Measurements from ENCODE around the gene TMEM100.

TMEM100 gene

GRCh38 chr17:55760643-55761355 is 38.1 kb upstream of the TMEM100 start:
- H3K79me2 ChIP-seq (ENCODE audit: control insufficient read depth, insufficient read depth, low read length, unreplicated experiment): peaks cover 61% of the 10 kb centered on the region

GRCh38 chr17:55758171-55758570 is 35.5 kb upstream of the TMEM100 start:
- Histone ChIP-seq H3K27me3 (ENCODE audit: insufficient read depth, low read length) (no peaks in the 10 kb centered on the region), H3K4me3 (ENCODE audit: low read depth, low read length) (no peak overlapping the region), H3K27ac (ENCODE audit: low read depth, low read length) (no peak overlapping the region), H3K4me1 (ENCODE audit: control insufficient read depth, insufficient read depth, low read length, unreplicated experiment) (no peaks in the 10 kb centered on the region), H3K79me2 (ENCODE audit: control insufficient read depth, insufficient read depth, low read length, unreplicated experiment) (peaks cover 65% of the 10 kb centered on the region), H3K36me3 (ENCODE audit: insufficient read depth, low read length) (peaks cover 12% of the 10 kb centered on the region), H2AFZ (ENCODE audit: low read length, unreplicated experiment) (no peak overlapping the region)

More at GRCh38 chr17:55760643-55761355, 38.1 kb upstream of the TMEM100 start:
- Histone ChIP-seq H3K4me3 (ENCODE audit: low read depth, low read length) (no peak overlapping the region), H3K27ac (ENCODE audit: low read depth, low read length) (no peak overlapping the region), H3K4me1 (ENCODE audit: control insufficient read depth, insufficient read depth, low read length, unreplicated experiment) (no peaks in the 10 kb centered on the region), H3K27me3 (ENCODE audit: insufficient read depth, low read length) (no peaks in the 10 kb centered on the region), H3K36me3 (ENCODE audit: insufficient read depth, low read length) (no peaks in the 10 kb centered on the region), H2AFZ (ENCODE audit: low read length, unreplicated experiment) (no peak overlapping the region)

GRCh38 chr17:55757659-55758058 is 35.0 kb upstream of the TMEM100 start:
- Histone ChIP-seq H3K79me2 (ENCODE audit: control insufficient read depth, insufficient read depth, low read length, unreplicated experiment) (peaks cover 67% of the 10 kb centered on the region), H3K4me1 (ENCODE audit: control insufficient read depth, insufficient read depth, low read length, unreplicated experiment) (no peaks in the 10 kb centered on the region), H3K27ac (ENCODE audit: low read depth, low read length) (no peak overlapping the region), H3K27me3 (ENCODE audit: insufficient read depth, low read length) (no peaks in the 10 kb centered on the region), H3K4me3 (ENCODE audit: low read depth, low read length) (no peak overlapping the region), H3K36me3 (ENCODE audit: insufficient read depth, low read length) (peaks cover 12% of the 10 kb centered on the region), H2AFZ (ENCODE audit: low read length, unreplicated experiment) (no peak overlapping the region)

- Histone ChIP-seq H3K4me1 (ENCODE audit: control insufficient read depth, insufficient read depth, low read length, unreplicated experiment) (peaks cover 9% of the 10 kb centered on the region), H2AFZ (ENCODE audit: low read length, unreplicated experiment) (no peak overlapping the region), H3K36me3 (ENCODE audit: insufficient read depth, low read length) (peaks cover 12% of the 10 kb centered on the region), H3K4me3 (ENCODE audit: low read depth, low read length) (no peak overlapping the region), H3K27me3 (ENCODE audit: insufficient read depth, low read length) (no peaks in the 10 kb centered on the region), H3K79me2 (ENCODE audit: control insufficient read depth, insufficient read depth, low read length, unreplicated experiment) (peaks cover 68% of the 10 kb centered on the region), H3K27ac (ENCODE audit: low read depth, low read length) (no peak overlapping the region)
Measured at GRCh38 chr17:55756689-55757088, 34.0 kb upstream of the TMEM100 start.

- Histone ChIP-seq H3K36me3 (ENCODE audit: insufficient read depth, low read length) (peaks cover 12% of the 10 kb centered on the region), H3K4me1 (ENCODE audit: control insufficient read depth, insufficient read depth, low read length, unreplicated experiment) (peaks cover 10% of the 10 kb centered on the region), H3K4me3 (ENCODE audit: low read depth, low read length) (peak overlapping the region; percentile 82), H3K27me3 (ENCODE audit: insufficient read depth, low read length) (no peaks in the 10 kb centered on the region), H2AFZ (ENCODE audit: low read length, unreplicated experiment) (peak overlapping the region; percentile 83), H3K27ac (ENCODE audit: low read depth, low read length) (no peak overlapping the region), H3K79me2 (ENCODE audit: control insufficient read depth, insufficient read depth, low read length, unreplicated experiment) (peaks cover 46% of the 10 kb centered on the region)
Measured at GRCh38 chr17:55751720-55752250, 29.1 kb upstream of the TMEM100 start.

GRCh38 chr17:55750750-55751657 is 28.3 kb upstream of the TMEM100 start, which contains the start of gene PCTP:
TSS of gene PCTP (plus strand) at chr17:55751051. CDS start at chr17:55751104, 53 bp downstream.
- H3K4me3 ChIP-seq (ENCODE audit: low read depth, low read length): peak within 1 kb of the TSS; percentile 82
- no peaks in the 10 kb centered on the region for H3K27me3 ChIP-seq (ENCODE audit: insufficient read depth, low read length)
- H3K36me3 ChIP-seq (ENCODE audit: insufficient read depth, low read length): peaks cover 12% of the 10 kb centered on the region
- peak within 1 kb of the TSS; percentile 83 for H2AFZ ChIP-seq (ENCODE audit: low read length, unreplicated experiment)
- peak within 1 kb of the TSS; percentile 39; the same call in 1 of the 2 replicates for H3K27ac ChIP-seq (ENCODE audit: low read depth, low read length)
- H3K79me2 ChIP-seq (ENCODE audit: control insufficient read depth, insufficient read depth, low read length, unreplicated experiment): peaks cover 45% of the 10 kb centered on the region
- peaks cover 10% of the 10 kb centered on the region for H3K4me1 ChIP-seq (ENCODE audit: control insufficient read depth, insufficient read depth, low read length, unreplicated experiment)

- H3K27me3 ChIP-seq (ENCODE audit: insufficient read depth, low read length): no peaks in the 10 kb centered on the region
- H3K36me3 ChIP-seq (ENCODE audit: insufficient read depth, low read length): peaks cover 12% of the 10 kb centered on the region
- no peak overlapping the region for H2AFZ ChIP-seq (ENCODE audit: low read length, unreplicated experiment)
- H3K27ac ChIP-seq (ENCODE audit: low read depth, low read length): no peak overlapping the region
- H3K4me3 ChIP-seq (ENCODE audit: low read depth, low read length): no peak overlapping the region
- peaks cover 10% of the 10 kb centered on the region for H3K4me1 ChIP-seq (ENCODE audit: control insufficient read depth, insufficient read depth, low read length, unreplicated experiment)
- H3K79me2 ChIP-seq (ENCODE audit: control insufficient read depth, insufficient read depth, low read length, unreplicated experiment): peaks cover 36% of the 10 kb centered on the region
Measured at GRCh38 chr17:55749985-55750384, 27.3 kb upstream of the TMEM100 start.

GRCh38 chr17:55748841-55749240 is 26.2 kb upstream of the TMEM100 start:
- Histone ChIP-seq H2AFZ (ENCODE audit: low read length, unreplicated experiment) (no peak overlapping the region), H3K36me3 (ENCODE audit: insufficient read depth, low read length) (peaks cover 6% of the 10 kb centered on the region; the same call in 1 of the 2 replicates), H3K27ac (ENCODE audit: low read depth, low read length) (no peak overlapping the region), H3K4me1 (ENCODE audit: control insufficient read depth, insufficient read depth, low read length, unreplicated experiment) (peaks cover 10% of the 10 kb centered on the region), H3K79me2 (ENCODE audit: control insufficient read depth, insufficient read depth, low read length, unreplicated experiment) (peaks cover 26% of the 10 kb centered on the region), H3K4me3 (ENCODE audit: low read depth, low read length) (no peak overlapping the region), H3K27me3 (ENCODE audit: insufficient read depth, low read length) (no peaks in the 10 kb centered on the region)

GRCh38 chr17:55747209-55747608 is 24.5 kb upstream of the TMEM100 start:
- Histone ChIP-seq H3K4me1 (ENCODE audit: control insufficient read depth, insufficient read depth, low read length, unreplicated experiment) (peaks cover 11% of the 10 kb centered on the region), H2AFZ (ENCODE audit: low read length, unreplicated experiment) (no peak overlapping the region), H3K4me3 (ENCODE audit: low read depth, low read length) (no peak overlapping the region), H3K27me3 (ENCODE audit: insufficient read depth, low read length) (no peaks in the 10 kb centered on the region), H3K79me2 (ENCODE audit: control insufficient read depth, insufficient read depth, low read length, unreplicated experiment) (peaks cover 10% of the 10 kb centered on the region), H3K36me3 (ENCODE audit: insufficient read depth, low read length) (no peaks in the 10 kb centered on the region), H3K27ac (ENCODE audit: low read depth, low read length) (no peak overlapping the region)

- Histone ChIP-seq H3K27ac (ENCODE audit: low read depth, low read length) (no peak overlapping the region), H3K27me3 (ENCODE audit: insufficient read depth, low read length) (no peaks in the 10 kb centered on the region), H3K4me1 (ENCODE audit: control insufficient read depth, insufficient read depth, low read length, unreplicated experiment) (peaks cover 6% of the 10 kb centered on the region), H2AFZ (ENCODE audit: low read length, unreplicated experiment) (no peak overlapping the region), H3K36me3 (ENCODE audit: insufficient read depth, low read length) (no peaks in the 10 kb centered on the region), H3K4me3 (ENCODE audit: low read depth, low read length) (no peak overlapping the region), H3K79me2 (ENCODE audit: control insufficient read depth, insufficient read depth, low read length, unreplicated experiment) (peaks cover 2% of the 10 kb centered on the region)
Measured at GRCh38 chr17:55746466-55746865, 23.8 kb upstream of the TMEM100 start.

Data from ACC112 (cell line).